K562 (cell line): Measurements from ENCODE around the gene MAP4K4. TPM values are rescaled to one million over a fixed set of nuclear protein-coding genes. Genes with fewer than 3 reads are reported as not detected.
A peak's percentile ranks its signal among the peaks of the same experiment; 100 is the strongest.

ENCODE experiments used
- ATAC-seq: fragments of 200-7000 bp; cut with Tn5 transposase; 3 replicates; pipeline ENCODE4 v1.9.1; 2020; ENCODE audit warnings: moderate library complexity
- BruUV-seq: library from RNA; stranded (reverse); fragments of 400-500 nt; replicated peaks from 2 replicates; lab custom pipeline; 2021; lab: Mats Ljungman, UMichigan
- CTCF ChIA-PET: fragments of 300-600 bp; formaldehyde crosslinking; extraction: SDS; loops from one replicate; lab custom pipeline; 2021; ENCODE audit warnings: low intra/inter-chr PET ratio; lab: Yijun Ruan, JAX
- POLR2A ChIA-PET: fragments of 300-600, 350-650 bp; sonication (Branson Sonifier 250); formaldehyde crosslinking; extraction: SDS; loops from one replicate; lab custom pipeline; 2021; ENCODE audit warnings: antibody characterized with exemption, inconsistent platforms; lab: Yijun Ruan, JAX
- DNase-seq, 4 experiments: peaks; one replicate each; pipeline versions ENCODE4 v3.0.0 to v3.0.0-alpha.2; 2011 to 2018; ENCODE audit warnings: low spot score in 3 of 4, mixed read lengths in 3 of 4; ENCODE audit errors: extremely low read depth in 1 of 4
- FAIRE-seq: peaks from 2 replicates; lab custom pipeline; 2011; peaks lifted over from hg19 to GRCh38; lab: Jason Lieb, UNC
- H2AFZ ChIP-seq: 2 replicates; pipeline ENCODE4 v1.6.0; 2011; ENCODE audit warnings: low read depth, low read length, control low read depth, inconsistent platforms
- H3K27ac ChIP-seq: fragments of 200-600 bp; 3 replicates; pipeline ENCODE4 v1.8.0; 2011; ENCODE audit warnings: low read depth, mild to moderate bottlenecking, control low read depth, inconsistent platforms, low read length, moderate library complexity, mixed read lengths; ENCODE audit errors: extremely low read depth
- H3K27me3 ChIP-seq, 2 experiments: fragments of 300-600 bp in 1 of 2; 2 replicates in 1 of 2; 3 replicates in 1 of 2; pipeline versions ENCODE4 v1.6.0 to v1.8.0; 2011; ENCODE audit warnings: inconsistent platforms in 2 of 2, low read length in 2 of 2, mild to moderate bottlenecking in 1 of 2, mixed read lengths in 1 of 2, moderate library complexity in 1 of 2; ENCODE audit not compliant: control insufficient read depth in 2 of 2, insufficient read depth in 2 of 2
- H3K36me3 ChIP-seq: fragments of 300-600 bp; 3 replicates; pipeline ENCODE4 v1.8.0; 2011; ENCODE audit warnings: mild to moderate bottlenecking, low read length, inconsistent platforms; ENCODE audit not compliant: control insufficient read depth, insufficient read depth
- H3K4me1 ChIP-seq, 2 experiments: fragments of 200-600 bp in 1 of 2; replicated peaks in 1 of 2; 2 replicates in 1 of 2; 3 replicates in 1 of 2; pipeline versions ENCODE4 v1.5.1 to v1.8.0; 2011; ENCODE audit warnings: inconsistent platforms in 2 of 2, low read length in 2 of 2, mild to moderate bottlenecking in 1 of 2, mixed read lengths in 1 of 2, moderate library complexity in 1 of 2; ENCODE audit not compliant: control insufficient read depth in 2 of 2, insufficient read depth in 2 of 2
- H3K4me2 ChIP-seq: 2 replicates; pipeline ENCODE4 v1.6.1; 2011; ENCODE audit warnings: low read length, control low read depth, inconsistent platforms, mixed read lengths; ENCODE audit not compliant: insufficient read depth
- H3K4me3 ChIP-seq: fragments of 200-600 bp; sonication (generic), shearing (Covaris generic); 2 replicates; pipeline ENCODE4 v1.5.1; 2016; ENCODE audit warnings: control low read depth, inconsistent platforms
- H3K79me2 ChIP-seq: fragments of 200-600 bp; 3 replicates; pipeline ENCODE4 v1.8.0; 2011; ENCODE audit warnings: low read length, inconsistent platforms; ENCODE audit not compliant: control insufficient read depth, insufficient read depth
- H3K9ac ChIP-seq, 2 experiments: 2 replicates each; pipeline versions ENCODE4 v1.6.0 to v1.6.1; 2011; ENCODE audit warnings: low read depth in 2 of 2, low read length in 2 of 2, control low read depth in 1 of 2, inconsistent platforms in 1 of 2, mild to moderate bottlenecking in 1 of 2, mixed read lengths in 1 of 2; ENCODE audit not compliant: insufficient read depth in 1 of 2
- H3K9me1 ChIP-seq: one replicate; pipeline ENCODE4 v1.6.0; 2011; ENCODE audit warnings: inconsistent platforms, mild to moderate bottlenecking, low read length, moderate library complexity; ENCODE audit not compliant: control insufficient read depth, insufficient read depth
- H3K9me3 ChIP-seq: replicated peaks from 2 replicates; pipeline ENCODE4 v1.5.1; 2011; ENCODE audit warnings: low read depth, low read length, inconsistent platforms; ENCODE audit not compliant: control insufficient read depth, insufficient read depth
- H4K20me1 ChIP-seq: replicated peaks from 2 replicates; pipeline ENCODE4 v1.6.1; 2011; ENCODE audit warnings: low read length, inconsistent platforms, mixed read lengths; ENCODE audit not compliant: control insufficient read depth, insufficient read depth
- HNRNPK ChIP-seq: fragments of 200-400 bp; formaldehyde crosslinking; IDR thresholded peaks from one replicate; pipeline ENCODE4 v1.6.1; 2018; ENCODE audit warnings: mild to moderate bottlenecking, low read depth, low read length; ENCODE audit not compliant: poor library complexity, severe bottlenecking
- NR2F6 ChIP-seq: fragments of 450-650 bp; formaldehyde crosslinking; IDR thresholded peaks from 2 replicates; pipeline ENCODE4 v1.4.0; 2020; ENCODE audit warnings: mild to moderate bottlenecking
- PTBP1 ChIP-seq: fragments of 200-400 bp; formaldehyde crosslinking; IDR thresholded peaks from 2 replicates; pipeline ENCODE4 v1.6.1; 2017; ENCODE audit warnings: low read depth, low read length
- ZFP1 ChIP-seq: fragments of 450-650 bp; formaldehyde crosslinking; IDR thresholded peaks from 2 replicates; pipeline ENCODE4 v1.4.0; 2020; ENCODE audit warnings: mild to moderate bottlenecking, mixed read lengths
- ZNF124 ChIP-seq: sonication (generic); formaldehyde crosslinking; IDR thresholded peaks from 2 replicates; pipeline ENCODE4 v1.8.1; 2022; ENCODE audit warnings: missing genetic modification reagents
- WGBS: fragments of 100-300 bp; shearing (Covaris generic); methylation state at CpG from one replicate; pipeline ENCODE4 v1.1.6; 2016; ENCODE audit warnings: low coverage, mixed read lengths; ENCODE audit not compliant: insufficient coverage; ENCODE audit errors: missing lambda C conversion rate; 5-methylcytosine and 5-hydroxymethylcytosine counted together
- in situ Hi-C: fragments of 300-500 bp; cut with MboI; formaldehyde crosslinking; loops from 4 replicates; pipeline ENCODE4 v1.15.0; 2018; ENCODE audit warnings: inconsistent platforms, mixed read lengths
- intact Hi-C: fragments of 100-400 bp; cut with micrococcal nuclease; formaldehyde crosslinking; loops from 2 replicates; pipeline ENCODE4 v1.14.2; 2022
- polyA plus RNA-seq, 8 experiments: library from polyadenylated mRNA; depleted of rRNA in 4 of 8; stranded (reverse) in 5 of 8; unstranded in 3 of 8; fragments of >200 nt; fragmentation: Nextera tagmentation in 2 of 8; fragmentation: Illumina TruSeq in 1 of 8; extraction: Ambion mirVana in 2 of 8; extraction: Trizol in 1 of 8; gene quantifications; 2 replicates each; pipeline versions ENCODE4 v1.2.1 to v1.2.3, GENCODE V29; 2011 to 2014; ENCODE audit warnings: inconsistent platforms in 1 of 8, missing spikeins in 1 of 8
- total RNA-seq, 7 experiments: library from RNA; depleted of rRNA in 6 of 7; stranded (reverse); fragments of >200 nt in 6 of 7; fragmentation: Illumina TruSeq in 2 of 7; extraction: Trizol in 2 of 7; gene quantifications; 2 replicates each; pipeline versions ENCODE4 v1.2.1 to v1.2.3, GENCODE V29; 2011 to 2021; ENCODE audit warnings: low replicate concordance in 1 of 7

MAP4K4 gene
- total and polyA plus RNA-seq, 9 of the 15 experiments (the other 6 are each of a cell fraction or from before 2014, with no cell fraction given), result 7.6 to 76.4 (median 50.6) TPM

GRCh38 chr2:101729521-101730190, 32.1 kb downstream of the MAP4K4 start (continued):
- TF ChIP-seq ZNF124 (CRISPR knock-in tag) (no peak), ZFP1 (no peak), NR2F6 (CRISPR knock-in tag) (no peak)

- FAIRE-seq, result peak; percentile 32
Observed at GRCh38 chr2:101731221-101732054, 33.9 kb downstream of the MAP4K4 start.

More at GRCh38 chr2:101731221-101732054, 33.9 kb downstream of the MAP4K4 start:
- Histone ChIP-seq H3K27ac (no peak overlapping the region), H3K9me1 (peaks cover 6% of the 10 kb centered on the region), H3K4me2 (no peak overlapping the region), H3K4me1 (peaks cover 0 to 6% of the 10 kb centered on the region in 2 experiments; a peak in 3 of 5 replicates), H4K20me1 (peaks cover 31% of the 10 kb centered on the region), H3K79me2 (peaks cover 77% of the 10 kb centered on the region), H3K9me3 (no peaks in the 10 kb centered on the region), H2AFZ (no peak overlapping the region), H3K36me3 (no peaks in the 10 kb centered on the region), H3K9ac (no peak overlapping the region), H3K4me3 (no peak overlapping the region), H3K27me3 (no peaks in the 10 kb centered on the region)
- ChIA-PET CTCF (no interaction called here), POLR2A (interaction anchor here (0.8 kb wide), 1 partner anchor 51 kb away, joined by 3 read pairs; no protein-coding TSS in a partner anchor)
- TF ChIP-seq HNRNPK, result peak; percentile 43
- TF ChIP-seq PTBP1, result no peak
- in situ Hi-C loops (no loop called here), intact Hi-C loops (no loop called here)
- no peak for ATAC-seq
- 67% methylated on average over 8 of the region's 9 CpGs for WGBS
- DNase-seq, result no peak
- BruUV-seq, result no TSS peak
